Panc1 (cell line): ENCODE measurements around the gene PRORP. TPM values are rescaled to one million over a fixed set of nuclear protein-coding genes. Genes with fewer than 3 reads are reported as not detected.

Experiments
- ATAC-seq: fragments of 200-7000 bp; cut with Tn5 transposase; 2 replicates; pipeline ENCODE4 v1.9.1; 2020; ENCODE audit warnings: mild to moderate bottlenecking, moderate library complexity
- Bru-seq: library from RNA; stranded (reverse); fragments of 400-500 nt; gene quantifications from one replicate; lab custom pipeline; 2021; lab: Mats Ljungman, UMichigan
- BruChase-seq, 2 experiments: library from RNA; stranded (reverse); fragments of 400-500 nt; gene quantifications; one replicate each; lab custom pipeline; 2021; lab: Mats Ljungman, UMichigan
- BruUV-seq: library from RNA; stranded (reverse); fragments of 400-500 nt; replicated peaks from 2 replicates; lab custom pipeline; 2021; lab: Mats Ljungman, UMichigan
- CTCF ChIA-PET: fragments of 300-600 bp; sonication (Branson Sonifier 250); formaldehyde crosslinking; loops from one replicate; lab custom pipeline; 2022; ENCODE audit warnings: antibody characterized with exemption; lab: Charles Lee
- POLR2A ChIA-PET: fragments of 300-600 bp; sonication (Branson Sonifier 250); formaldehyde crosslinking; loops from one replicate; lab custom pipeline; 2022; ENCODE audit warnings: antibody characterized with exemption; lab: Charles Lee
- DNase-seq: peaks from one replicate; pipeline ENCODE4 v3.0.0-alpha.2; 2010; ENCODE audit warnings: low read depth, low spot score
- H3K27ac ChIP-seq: 2 replicates; pipeline ENCODE4 v1.5.1; 2011; ENCODE audit warnings: mild to moderate bottlenecking, low read length, inconsistent platforms
- H3K27me3 ChIP-seq: fragments of 200-500 bp; sonication (Bioruptor generic); 2 replicates; pipeline ENCODE4 v1.6.0; 2014; ENCODE audit warnings: low read length, inconsistent platforms; ENCODE audit not compliant: control insufficient read depth, insufficient read depth
- H3K36me3 ChIP-seq: fragments of 200-500 bp; sonication (Bioruptor generic); 2 replicates; pipeline ENCODE4 v1.5.1; 2014; ENCODE audit warnings: inconsistent platforms, mild to moderate bottlenecking, low read length, moderate library complexity; ENCODE audit not compliant: control insufficient read depth, insufficient read depth
- H3K4me1 ChIP-seq: 2 replicates; pipeline ENCODE4 v1.5.1; 2011; ENCODE audit warnings: inconsistent platforms, mild to moderate bottlenecking, low read length, moderate library complexity; ENCODE audit not compliant: control insufficient read depth, insufficient read depth
- H3K4me3 ChIP-seq, 2 experiments: 2 replicates each; pipeline ENCODE4 v1.5.1; 2011 to 2012; ENCODE audit warnings: low read depth in 2 of 2, low read length in 2 of 2, mild to moderate bottlenecking in 2 of 2, inconsistent platforms in 1 of 2, moderate library complexity in 1 of 2
- H3K9me3 ChIP-seq: fragments of 200-500 bp; sonication (Bioruptor generic); 2 replicates; pipeline ENCODE4 v1.5.1; 2014; ENCODE audit warnings: low read depth, mild to moderate bottlenecking, inconsistent platforms, low read length, moderate library complexity; ENCODE audit not compliant: control insufficient read depth, insufficient read depth
- POLR2AphosphoS5 ChIP-seq: IDR thresholded peaks from 2 replicates; pipeline ENCODE4 v1.6.1; 2012; ENCODE audit warnings: mild to moderate bottlenecking, low read depth, low read length, moderate library complexity
- SIN3A ChIP-seq: IDR thresholded peaks from 2 replicates; pipeline ENCODE4 v1.6.1; 2012; ENCODE audit warnings: low read depth, mild to moderate bottlenecking, low read length, moderate library complexity, borderline replicate concordance; ENCODE audit not compliant: insufficient read depth
- TCF7L2 ChIP-seq: IDR thresholded peaks from 2 replicates; pipeline ENCODE4 v1.6.1; 2011; ENCODE audit warnings: mild to moderate bottlenecking, low read depth, low read length, inconsistent platforms
- in situ Hi-C: cut with HindIII; loops from 2 replicates; pipeline ENCODE4 v1.10.0; 2016; ENCODE audit warnings: low sequenced_read_pairs, low pct_unique_long_range_greater_than_20kb
- intact Hi-C: fragments of 100-400 bp; cut with micrococcal nuclease; formaldehyde crosslinking; loops from one replicate; pipeline ENCODE4 v1.10.0; 2022; ENCODE audit not compliant: unreplicated experiment
- long read RNA-seq: library from polyadenylated mRNA; unstranded; transcript quantifications from one replicate; pipeline ENCODE4 v2.0.0, GENCODE V29; 2021; ENCODE audit not compliant: unreplicated experiment
- polyA plus RNA-seq: library from polyadenylated mRNA; unstranded; fragments of >200 nt; gene quantifications from one replicate; pipeline ENCODE4 v1.2.1, GENCODE V29; 2012; ENCODE audit warnings: missing spikeins; ENCODE audit not compliant: insufficient read length
- total RNA-seq: library from RNA; stranded (reverse); gene quantifications from one replicate; pipeline ENCODE4 v1.2.1, GENCODE V29; 2021; ENCODE audit not compliant: unreplicated experiment
- TF ChIP-seq, protein P1 (sequence below): fragments of 450-650 bp; IDR thresholded peaks from 2 replicates; pipeline ENCODE4 v1.5.1; 2017; ENCODE audit warnings: mild to moderate bottlenecking
- TF ChIP-seq, protein P2 (sequence below), 2 experiments: IDR thresholded peaks; 2 replicates each; pipeline ENCODE4 v1.6.1; 2011 to 2012; ENCODE audit warnings: low read depth in 2 of 2, control low read depth in 1 of 2, low read length in 1 of 2, mild to moderate bottlenecking in 1 of 2, moderate library complexity in 1 of 2; ENCODE audit not compliant: insufficient read depth in 1 of 2

PRORP gene
- total RNA-seq, result 28.1 TPM
- 16.0 TPM for polyA plus RNA-seq
- Bru-seq, nascent RNA, result percentile 76 among the genes with signal in this experiment
- BruChase-seq, experiment 1, labeled RNA remaining after a 2-hour chase, result percentile 89 among the genes with signal in this experiment
- BruChase-seq, experiment 2, labeled RNA remaining after a 6-hour chase, result percentile 95 among the genes with signal in this experiment
- long read RNA-seq, full-length matches to known transcripts, result 10 of 18 reads
- long read RNA-seq, partial matches to known transcripts, result 1 of 18 reads
- long read RNA-seq, other reads (novel, unspliced or antisense), result 7 of 18 reads

DNA sequence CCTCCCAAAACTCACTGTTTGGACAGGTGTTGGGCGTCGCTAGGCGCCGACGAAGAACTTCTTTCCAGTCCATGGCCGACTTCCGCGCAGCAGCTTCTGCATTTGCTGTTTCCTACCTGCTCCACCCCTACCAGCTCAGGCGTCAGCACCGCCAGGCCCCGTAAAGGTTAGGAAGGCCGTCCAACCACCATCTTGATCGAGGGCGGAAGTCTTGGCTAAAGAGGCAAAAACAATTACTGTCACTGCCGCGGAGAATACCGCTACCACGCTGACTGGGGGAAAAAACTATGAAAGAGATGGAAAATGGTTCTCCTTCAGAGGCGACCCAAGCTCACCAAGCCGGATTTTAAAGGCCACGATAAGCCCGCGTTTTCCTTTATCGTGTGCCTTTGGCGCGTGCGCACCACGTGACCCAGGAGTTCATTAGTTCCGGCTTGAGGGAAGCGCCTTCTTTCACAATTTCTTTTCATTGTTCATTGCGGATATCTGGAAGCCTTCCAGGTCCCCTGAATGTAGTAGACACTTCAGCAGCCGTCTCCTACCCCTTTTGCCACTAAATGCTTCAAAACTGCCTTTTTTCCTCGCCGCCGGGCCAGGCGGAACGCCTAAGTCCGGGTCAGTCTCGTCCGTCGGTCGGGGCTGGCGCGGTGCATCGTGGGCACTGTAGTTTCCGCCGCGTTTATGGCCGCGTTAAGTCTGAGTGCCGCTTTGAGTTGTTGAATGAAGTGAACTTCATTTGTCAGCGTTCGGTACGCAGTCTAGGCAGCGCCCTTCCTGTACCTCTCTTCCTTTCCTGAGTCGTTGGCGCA, at the start of gene PRORP, which contains the start of gene PPP2R3C:
Gene PRORP, plus strand, starts transcription at position 666 of the 809 bp plus-strand sequence. CDS start 694 bp downstream, outside the sequence.
Gene PPP2R3C, minus strand, starts transcription at position 104 of the 809 bp plus-strand sequence. Its CDS starts 31 bp downstream, at position 73.
- BruUV-seq, result no TSS peak
- H3K36me3 ChIP-seq, result no peaks in the 10 kb centered on the region
- peaks cover 17% of the 10 kb centered on the region; the same call in 1 of the 2 replicates for H3K4me1 ChIP-seq
- CTCF ChIA-PET, result no interaction called here
- POLR2A ChIA-PET, result interaction anchor here (0.6 to 1.4 kb wide), 2 partner anchors 71 to 283 kb away, joined by 5 to 6 read pairs; partner anchors contain the start of gene NFKBIA
- in situ Hi-C loops (no loop called here), intact Hi-C loops (no loop called here)
- no peaks in the 10 kb centered on the region for H3K9me3 ChIP-seq
- peak within 1 kb of the TSS; percentile 99 for H3K27ac ChIP-seq
- TF ChIP-seq POLR2AphosphoS5 (peak; percentile 49), TCF7L2 (peak; percentile 52; the same call in 1 of the 2 replicates), SIN3A (peak; percentile 34; the same call in 1 of the 2 replicates)
- TF ChIP-seq, protein P1, sequence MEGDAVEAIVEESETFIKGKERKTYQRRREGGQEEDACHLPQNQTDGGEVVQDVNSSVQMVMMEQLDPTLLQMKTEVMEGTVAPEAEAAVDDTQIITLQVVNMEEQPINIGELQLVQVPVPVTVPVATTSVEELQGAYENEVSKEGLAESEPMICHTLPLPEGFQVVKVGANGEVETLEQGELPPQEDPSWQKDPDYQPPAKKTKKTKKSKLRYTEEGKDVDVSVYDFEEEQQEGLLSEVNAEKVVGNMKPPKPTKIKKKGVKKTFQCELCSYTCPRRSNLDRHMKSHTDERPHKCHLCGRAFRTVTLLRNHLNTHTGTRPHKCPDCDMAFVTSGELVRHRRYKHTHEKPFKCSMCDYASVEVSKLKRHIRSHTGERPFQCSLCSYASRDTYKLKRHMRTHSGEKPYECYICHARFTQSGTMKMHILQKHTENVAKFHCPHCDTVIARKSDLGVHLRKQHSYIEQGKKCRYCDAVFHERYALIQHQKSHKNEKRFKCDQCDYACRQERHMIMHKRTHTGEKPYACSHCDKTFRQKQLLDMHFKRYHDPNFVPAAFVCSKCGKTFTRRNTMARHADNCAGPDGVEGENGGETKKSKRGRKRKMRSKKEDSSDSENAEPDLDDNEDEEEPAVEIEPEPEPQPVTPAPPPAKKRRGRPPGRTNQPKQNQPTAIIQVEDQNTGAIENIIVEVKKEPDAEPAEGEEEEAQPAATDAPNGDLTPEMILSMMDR, result no peak
- TF ChIP-seq, protein P2, sequence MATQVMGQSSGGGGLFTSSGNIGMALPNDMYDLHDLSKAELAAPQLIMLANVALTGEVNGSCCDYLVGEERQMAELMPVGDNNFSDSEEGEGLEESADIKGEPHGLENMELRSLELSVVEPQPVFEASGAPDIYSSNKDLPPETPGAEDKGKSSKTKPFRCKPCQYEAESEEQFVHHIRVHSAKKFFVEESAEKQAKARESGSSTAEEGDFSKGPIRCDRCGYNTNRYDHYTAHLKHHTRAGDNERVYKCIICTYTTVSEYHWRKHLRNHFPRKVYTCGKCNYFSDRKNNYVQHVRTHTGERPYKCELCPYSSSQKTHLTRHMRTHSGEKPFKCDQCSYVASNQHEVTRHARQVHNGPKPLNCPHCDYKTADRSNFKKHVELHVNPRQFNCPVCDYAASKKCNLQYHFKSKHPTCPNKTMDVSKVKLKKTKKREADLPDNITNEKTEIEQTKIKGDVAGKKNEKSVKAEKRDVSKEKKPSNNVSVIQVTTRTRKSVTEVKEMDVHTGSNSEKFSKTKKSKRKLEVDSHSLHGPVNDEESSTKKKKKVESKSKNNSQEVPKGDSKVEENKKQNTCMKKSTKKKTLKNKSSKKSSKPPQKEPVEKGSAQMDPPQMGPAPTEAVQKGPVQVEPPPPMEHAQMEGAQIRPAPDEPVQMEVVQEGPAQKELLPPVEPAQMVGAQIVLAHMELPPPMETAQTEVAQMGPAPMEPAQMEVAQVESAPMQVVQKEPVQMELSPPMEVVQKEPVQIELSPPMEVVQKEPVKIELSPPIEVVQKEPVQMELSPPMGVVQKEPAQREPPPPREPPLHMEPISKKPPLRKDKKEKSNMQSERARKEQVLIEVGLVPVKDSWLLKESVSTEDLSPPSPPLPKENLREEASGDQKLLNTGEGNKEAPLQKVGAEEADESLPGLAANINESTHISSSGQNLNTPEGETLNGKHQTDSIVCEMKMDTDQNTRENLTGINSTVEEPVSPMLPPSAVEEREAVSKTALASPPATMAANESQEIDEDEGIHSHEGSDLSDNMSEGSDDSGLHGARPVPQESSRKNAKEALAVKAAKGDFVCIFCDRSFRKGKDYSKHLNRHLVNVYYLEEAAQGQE (IDR thresholded peaks at IDR 0.05; ENCODE audit: insufficient read depth in 1 of 2, low read depth in 2 of 2, low read length in 1 of 2), result no peak
- no peaks in the 10 kb centered on the region for H3K27me3 ChIP-seq
- ATAC-seq (peak; percentile 95), DNase-seq (peak; percentile 89)
- peak within 1 kb of the TSS; percentile 87 to 94 for H3K4me3 ChIP-seq

DNA sequence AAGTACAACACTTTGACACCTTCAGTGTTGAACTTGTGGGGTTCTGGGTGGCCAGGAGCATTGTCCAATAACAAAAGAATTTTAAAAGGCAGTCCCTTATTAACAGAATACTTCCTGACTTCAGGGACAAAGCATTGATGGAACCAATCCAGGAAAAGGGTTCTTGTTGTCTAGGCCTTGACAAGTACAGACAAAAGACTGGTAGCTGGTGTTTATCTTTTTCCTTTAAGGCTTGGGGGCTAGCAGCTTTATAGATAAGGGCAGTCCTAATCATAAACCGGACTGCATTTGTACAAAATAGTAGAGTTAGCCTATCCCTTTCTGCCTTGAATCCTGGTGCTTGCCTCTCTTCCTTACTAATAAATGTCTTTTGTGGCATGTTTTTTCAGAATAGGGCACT, 48.9 kb upstream of the PRORP start:
- no TSS peak for BruUV-seq
- H3K4me3 ChIP-seq, result no peak overlapping the region
- CTCF ChIA-PET, result no interaction called here
- ATAC-seq (no peak), DNase-seq (no peak)
- in situ Hi-C loops, result no loop called here
- intact Hi-C loops, result no loop called here
- no peaks in the 10 kb centered on the region; the same call in 1 of the 2 replicates for H3K36me3 ChIP-seq
- POLR2A ChIA-PET, result interaction anchor here (0.6 kb wide), 1 partner anchor 9 kb away, joined by 4 read pairs; no protein-coding TSS in a partner anchor
- H3K27ac ChIP-seq, result no peak overlapping the region
- H3K9me3 ChIP-seq, result no peaks in the 10 kb centered on the region
- no peaks in the 10 kb centered on the region for H3K4me1 ChIP-seq
- H3K27me3 ChIP-seq, result no peaks in the 10 kb centered on the region
- TF ChIP-seq SIN3A, result no peak
- no peak for TF ChIP-seq TCF7L2
- TF ChIP-seq, protein P2 (IDR thresholded peaks at IDR 0.05; ENCODE audit: insufficient read depth in 1 of 2, low read depth in 2 of 2, low read length in 1 of 2), result no peak
- no peak for TF ChIP-seq POLR2AphosphoS5
- TF ChIP-seq, protein P1, result no peak
